ENCODE data around the gene CACNB4.
"Not testable (repeated sequence)": the region's sequence is repeated elsewhere in the genome, so short reads cannot be mapped to it uniquely, and the experiment has no call there.

CACNB4 gene

DNA sequence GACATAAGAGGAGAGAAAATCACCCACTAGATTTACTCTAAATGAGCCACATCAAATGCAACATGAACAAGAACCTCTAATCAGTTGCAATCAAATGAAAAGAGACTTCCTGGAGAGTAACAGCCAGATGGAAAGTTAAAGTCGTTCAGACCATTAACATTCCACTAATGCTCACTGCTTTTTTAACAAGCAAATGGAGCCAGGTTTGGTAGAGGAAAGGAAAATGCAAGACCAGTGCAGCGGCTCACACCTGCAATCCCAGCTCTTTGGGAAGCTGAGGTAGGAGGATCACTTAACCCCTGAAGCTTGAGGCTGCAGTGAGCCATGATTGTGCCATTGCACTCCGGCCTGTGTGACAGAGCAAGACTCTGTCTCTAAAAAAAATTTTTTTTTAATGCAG is 48.5 kb downstream of the CACNB4 start:
- no peak for DNase-seq

GRCh38 chr2:152049541-152049940 is 49.3 kb downstream of the CACNB4 start:
- no peak for DNase-seq

GRCh38 chr2:152047824-152048471 is 50.9 kb downstream of the CACNB4 start:
- DNase-seq: peak; percentile 7

DNA sequence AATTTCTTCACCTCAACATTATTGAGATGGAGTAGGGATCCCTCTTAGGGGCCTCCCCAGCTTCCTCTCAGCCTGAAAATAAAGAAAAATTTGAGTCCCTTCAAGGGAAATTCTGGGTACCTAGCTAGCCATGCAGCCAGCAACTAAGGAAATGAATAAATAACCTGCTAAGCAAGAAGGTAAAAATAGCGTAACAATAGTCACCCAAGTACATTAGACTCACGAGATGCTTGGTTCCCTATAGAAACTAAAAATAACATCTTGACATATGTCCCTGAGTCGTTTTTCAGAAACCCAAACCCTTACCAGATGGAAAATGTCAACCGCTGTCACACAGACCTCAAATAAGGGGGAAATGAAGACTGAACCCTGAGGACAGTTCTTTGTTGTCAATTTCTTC is 51.9 kb downstream of the CACNB4 start:
- no peak for DNase-seq

DNA sequence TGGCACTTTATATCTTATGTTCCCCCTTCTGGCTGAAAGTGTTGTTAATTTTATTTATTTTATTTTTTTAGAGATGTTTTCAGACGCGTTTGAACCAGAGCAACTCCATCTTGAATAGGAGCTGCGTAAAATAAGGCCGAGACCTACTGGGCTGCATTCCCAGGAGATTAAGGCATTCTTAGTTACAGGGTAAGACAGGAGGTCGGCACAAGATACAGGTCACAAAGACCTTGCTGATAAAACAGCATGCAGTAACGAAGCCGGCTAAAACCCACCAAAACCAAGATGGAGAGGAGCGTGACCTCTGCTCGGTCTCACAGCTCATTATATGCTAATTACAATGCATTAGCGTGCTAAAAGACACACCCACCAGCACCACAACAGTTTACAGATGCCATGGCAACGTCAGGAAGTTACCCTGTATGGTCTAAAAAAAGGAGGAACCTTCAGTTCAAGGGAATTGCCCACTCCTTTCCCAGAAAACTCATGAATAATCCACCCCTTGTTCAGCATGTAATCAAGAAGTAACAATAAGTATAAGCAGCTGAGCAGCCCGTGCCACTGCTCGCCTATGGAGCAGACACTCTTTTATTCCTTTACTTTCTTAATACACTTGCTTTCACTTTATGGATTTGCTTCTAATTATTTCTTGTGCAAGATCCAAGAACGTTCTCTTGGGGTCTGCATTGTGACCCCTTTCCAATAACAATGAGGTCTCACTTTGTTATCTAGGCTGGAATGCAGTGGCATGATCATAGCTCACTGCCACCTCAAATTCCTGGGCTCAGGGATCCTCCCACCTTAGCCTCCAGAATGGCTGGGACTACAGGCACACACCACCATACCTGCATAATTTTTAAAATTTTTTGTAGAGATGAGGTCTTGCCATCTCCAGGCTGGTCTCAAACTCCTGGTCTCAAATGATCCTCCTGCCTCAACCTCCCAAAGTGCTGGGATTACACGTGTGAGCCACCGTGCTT is 55.9 kb downstream of the CACNB4 start:
- peak; percentile 38 for DNase-seq

- peak; percentile 39 for DNase-seq
These were observed 60.3 kb downstream of the CACNB4 start for GRCh38 chr2:152038441-152038958.

DNA sequence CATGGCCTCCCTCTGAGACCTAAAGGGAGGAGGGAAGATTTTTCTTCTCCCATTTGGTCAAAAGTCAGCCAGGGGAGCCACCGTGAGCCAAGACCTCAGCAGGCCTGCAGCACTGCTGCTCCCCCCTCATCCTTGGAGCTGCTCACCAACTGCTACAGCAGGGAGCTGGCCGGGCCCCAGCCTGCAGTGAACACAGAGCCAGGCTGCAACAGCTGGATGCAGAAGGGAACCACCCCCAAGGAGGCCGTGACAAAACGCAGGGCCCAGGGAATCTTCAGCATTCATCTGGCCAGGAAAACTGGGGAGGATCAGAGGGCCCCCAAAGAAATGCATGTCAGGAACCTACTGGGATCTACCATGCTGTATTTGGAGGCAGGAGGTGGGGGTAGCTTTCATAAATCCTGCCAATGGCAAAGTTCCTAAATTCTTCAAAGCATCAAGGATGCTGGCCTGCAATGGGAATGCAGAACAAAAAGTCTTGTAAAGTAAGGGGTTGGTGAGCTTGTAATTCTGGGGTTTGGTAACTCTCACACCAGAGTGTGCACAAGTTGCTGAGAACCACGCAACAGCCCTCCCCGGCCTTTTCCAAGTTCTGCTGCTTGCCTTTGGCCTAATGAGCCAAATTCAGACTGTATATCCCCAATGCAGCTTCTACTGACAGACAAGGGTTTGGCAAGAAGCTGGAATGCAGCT is 61.0 kb downstream of the CACNB4 start:
- no peak for DNase-seq

DNA sequence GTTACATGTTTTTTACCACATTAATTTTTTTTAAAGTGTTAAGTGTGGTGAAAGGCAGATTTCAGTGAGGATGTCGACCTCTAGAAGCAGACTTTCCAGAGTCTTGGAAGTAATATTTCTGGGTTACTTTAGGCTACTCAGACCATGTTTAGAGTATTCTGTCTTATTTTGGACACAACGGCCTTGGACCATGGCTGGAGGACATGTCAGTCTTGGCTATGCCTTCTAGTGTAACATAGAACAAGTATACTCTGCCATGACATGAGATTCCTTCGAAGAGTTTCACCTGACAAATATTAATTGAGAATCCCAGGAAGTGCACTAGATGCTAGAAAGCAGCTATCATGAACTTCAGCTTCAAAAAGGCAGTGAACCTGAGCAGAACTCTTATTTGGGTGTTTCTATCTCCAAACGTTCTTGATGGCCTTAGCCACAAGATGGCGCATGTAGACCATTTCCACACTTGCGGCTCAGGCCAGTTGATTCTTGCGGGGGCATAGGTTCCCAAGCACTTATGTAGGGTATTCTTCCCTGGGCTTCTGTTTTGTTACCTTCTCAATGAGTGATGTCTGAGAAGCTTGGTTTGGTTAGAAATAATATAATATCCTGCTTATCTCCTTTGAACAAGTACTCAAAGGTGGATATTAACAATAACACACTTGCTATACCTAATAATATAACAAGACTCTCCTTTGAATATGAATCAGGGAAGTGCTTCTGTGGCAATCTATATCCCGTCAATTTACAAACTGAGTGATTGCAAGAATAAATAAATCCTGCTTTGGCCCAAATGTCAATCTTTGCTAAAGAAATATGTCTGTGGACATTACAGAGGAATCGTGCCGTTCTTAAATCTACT is 62.0 kb downstream of the CACNB4 start:
- peak; percentile 59 for DNase-seq

DNA sequence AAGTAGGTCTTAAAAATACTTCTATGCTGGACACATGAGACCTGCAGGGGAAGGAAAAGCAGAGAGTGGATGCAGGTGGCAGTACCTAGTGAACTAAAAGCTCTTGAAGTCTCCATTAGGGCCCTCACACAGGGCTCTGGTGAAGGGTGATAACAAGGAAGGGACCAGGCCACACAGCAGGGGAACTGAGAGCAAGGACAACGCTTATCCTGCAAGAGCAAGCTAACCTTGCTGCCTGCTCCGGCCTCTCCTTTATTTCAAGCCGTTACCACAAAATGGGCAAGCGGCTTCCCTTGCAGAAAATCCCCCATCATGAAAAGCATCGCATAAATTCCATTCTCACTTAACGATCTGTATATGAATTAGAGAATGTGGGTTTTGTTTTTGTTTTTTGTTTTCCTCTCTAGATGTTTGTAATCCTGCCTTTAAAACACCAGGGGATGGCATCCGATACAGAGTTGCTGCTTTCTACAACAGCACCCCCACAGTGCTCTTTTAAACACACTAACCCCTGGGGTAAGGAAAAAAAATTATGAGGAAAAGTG is 64.5 kb downstream of the CACNB4 start:
- no peak for DNase-seq

GRCh38 chr2:152033011-152033925 is 65.6 kb downstream of the CACNB4 start:
- no peak for DNase-seq

DNA sequence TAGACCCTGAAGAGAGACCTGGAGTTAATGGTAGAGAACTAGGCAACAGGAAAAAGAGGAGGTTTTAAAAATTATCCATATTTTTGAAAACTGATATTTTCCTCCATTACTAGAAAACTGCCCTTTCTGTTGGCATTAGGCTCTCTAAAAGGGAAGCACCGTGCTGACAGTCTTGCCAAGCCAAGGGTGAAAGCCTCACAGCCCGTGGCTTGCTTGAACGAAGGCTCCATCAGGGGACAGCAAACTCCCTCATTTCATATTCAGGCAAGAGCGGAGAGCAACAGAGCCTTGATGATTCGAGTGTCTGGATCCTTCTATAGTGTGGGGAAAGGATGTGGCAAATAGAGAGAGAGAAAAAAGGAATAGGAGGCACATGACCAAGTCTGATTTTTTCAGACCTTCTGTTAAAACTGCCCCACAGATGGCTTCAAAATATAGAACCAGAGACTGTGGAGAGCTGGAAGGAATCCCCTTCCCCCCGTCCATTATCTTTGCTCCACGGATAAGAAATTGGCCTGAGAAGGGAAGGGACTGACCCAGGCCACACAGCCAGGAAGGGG is 67.0 kb downstream of the CACNB4 start:
- DNase-seq: no peak

- DNase-seq: not testable (repeated sequence)
These were observed 68.1 kb downstream of the CACNB4 start for GRCh38 chr2:152030596-152031328.

DNA sequence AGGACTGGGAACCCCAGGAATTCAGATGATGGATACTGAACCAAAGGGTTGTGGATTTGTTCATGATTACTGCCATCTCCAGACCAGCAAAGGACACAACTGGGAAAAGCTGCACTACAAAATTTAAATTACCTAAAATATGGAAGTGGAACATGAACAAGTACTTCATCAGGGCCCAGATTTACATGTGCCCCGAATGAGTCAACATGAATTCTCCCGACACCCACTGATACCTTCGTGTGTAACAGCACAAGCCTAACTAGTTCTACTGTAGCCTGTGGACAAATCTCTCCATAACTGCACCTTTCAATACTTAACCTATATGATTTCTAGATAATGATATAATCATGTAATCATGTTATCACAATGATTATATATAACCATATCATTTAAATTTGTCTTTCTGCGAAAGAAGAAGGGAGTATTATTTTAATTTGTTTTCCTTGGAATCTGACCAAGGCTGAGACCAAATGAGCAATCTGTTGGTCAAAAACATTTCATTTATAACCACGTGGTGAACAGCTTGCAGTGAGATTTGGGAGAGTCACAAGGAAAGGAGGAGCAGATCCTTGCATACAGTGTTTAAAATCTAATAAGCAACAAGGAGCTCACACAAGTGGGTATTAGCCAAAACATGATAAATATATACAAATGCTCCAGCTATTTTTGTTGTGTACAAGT is 70.5 kb downstream of the CACNB4 start:
- no peak for DNase-seq

DNA sequence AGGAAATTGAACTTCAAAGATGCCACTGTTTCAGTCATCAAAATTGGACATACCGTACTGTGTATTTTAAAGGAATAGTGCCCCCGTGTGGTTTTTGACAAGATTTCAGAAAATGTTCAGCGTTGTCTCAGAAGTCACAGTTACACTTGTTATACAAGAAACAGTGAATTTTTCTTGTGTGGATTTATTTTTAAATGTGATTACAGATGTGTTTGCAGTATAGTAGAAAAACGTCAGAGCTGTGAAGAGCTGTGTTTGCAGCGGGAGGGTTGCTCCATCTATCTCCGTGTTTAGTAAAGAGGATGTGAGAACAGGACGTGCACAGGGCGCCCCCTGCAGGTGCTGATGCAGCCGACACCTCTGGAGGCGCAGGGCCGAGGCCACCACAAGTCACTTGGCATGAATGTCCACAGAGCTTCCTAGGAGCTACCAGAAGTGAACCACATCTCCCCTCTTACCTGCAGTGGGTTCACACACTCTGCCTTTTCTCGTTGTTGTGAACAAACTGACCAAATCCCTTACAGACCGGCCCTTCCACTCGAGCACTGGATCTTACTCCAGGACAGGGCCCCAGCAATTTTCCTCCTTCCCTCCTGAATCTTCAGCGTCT is 73.1 kb downstream of the CACNB4 start:
- peak; percentile 60 for DNase-seq

DNA sequence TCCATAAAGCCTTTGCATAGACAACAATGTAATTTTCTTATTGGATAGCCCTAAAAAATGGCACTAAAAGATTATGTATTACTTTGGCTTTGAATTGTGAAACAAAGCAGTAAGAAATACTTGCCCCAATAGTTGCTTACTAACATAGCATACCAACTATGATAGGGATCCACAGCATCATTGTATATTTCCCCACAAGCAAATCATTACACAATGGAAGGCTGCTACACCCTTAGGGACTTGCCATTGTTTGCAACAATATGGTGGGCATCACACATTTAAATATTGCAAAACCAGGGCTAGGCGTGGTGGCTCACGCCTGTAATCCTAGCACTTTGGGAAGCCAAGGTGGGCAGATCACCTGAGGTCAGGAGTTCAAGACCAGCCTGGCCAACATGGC is 74.4 kb downstream of the CACNB4 start:
- no peak for DNase-seq

GRCh38 chr2:152022090-152022489 is 76.8 kb downstream of the CACNB4 start:
- no peak for DNase-seq

DNA sequence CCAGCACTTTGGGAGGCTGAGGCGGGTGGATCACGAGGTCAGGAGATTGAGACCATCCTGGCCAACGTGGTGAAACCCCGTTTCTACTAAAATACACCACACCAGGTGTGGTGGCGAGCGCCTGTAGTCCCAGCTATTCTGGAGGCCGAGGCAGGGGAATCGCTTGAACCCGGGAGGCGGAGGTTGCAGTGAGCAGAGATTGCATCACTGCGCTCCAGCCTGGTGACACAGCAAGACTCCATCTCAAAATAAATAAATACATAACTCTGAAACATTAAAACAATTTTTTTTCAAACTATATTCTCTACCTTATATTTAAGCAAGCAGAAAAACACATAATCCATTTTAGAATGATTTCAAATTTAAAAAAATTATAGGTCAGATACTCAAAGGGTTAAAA is 77.8 kb downstream of the CACNB4 start:
- DNase-seq: not testable (repeated sequence)

DNA sequence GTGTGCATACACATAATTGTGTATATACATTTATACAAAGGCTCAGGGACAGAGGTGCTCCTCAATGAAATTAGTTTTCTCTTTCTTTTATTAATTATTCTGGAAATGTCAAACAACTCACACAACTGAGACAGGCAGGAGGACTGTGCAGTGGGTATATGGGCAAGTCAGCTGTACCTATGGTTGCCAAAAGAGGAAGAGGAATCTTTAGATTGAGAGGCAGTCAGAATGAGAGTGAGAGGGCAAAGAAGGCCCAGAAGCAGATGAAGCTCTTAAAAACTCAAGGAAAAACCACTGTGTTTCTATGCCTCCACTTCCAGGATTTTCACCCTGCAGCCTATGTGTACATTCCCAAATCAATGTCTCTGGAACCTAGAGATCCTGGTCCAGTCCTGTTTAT is 79.1 kb downstream of the CACNB4 start:
- no peak for DNase-seq

Data from NCI-H69 (cell line).